HCT116 (cell line): ENCODE measurements around the gene SPPL2B. TPM values are rescaled to one million over a fixed set of nuclear protein-coding genes. Genes with fewer than 3 reads are reported as not detected.

ENCODE experiments used
- ATAC-seq: fragments of 200-7000 bp; cut with Tn5 transposase; 2 replicates; pipeline ENCODE4 v1.9.1; 2020; ENCODE audit warnings: mild to moderate bottlenecking, moderate library complexity
- Bru-seq: library from RNA; stranded (reverse); fragments of 400-500 nt; gene quantifications from one replicate; lab custom pipeline; 2021; lab: Mats Ljungman, UMichigan
- BruChase-seq, 2 experiments: library from RNA; stranded (reverse); fragments of 400-500 nt; gene quantifications; one replicate each; lab custom pipeline; 2021; lab: Mats Ljungman, UMichigan
- BruUV-seq: library from RNA; stranded (reverse); fragments of 400-500 nt; replicated peaks from 2 replicates; lab custom pipeline; 2021; lab: Mats Ljungman, UMichigan
- CTCF ChIA-PET: fragments of 300-600 bp; sonication (Branson Sonifier 250); formaldehyde crosslinking; loops from one replicate; lab custom pipeline; 2021; ENCODE audit warnings: antibody characterized with exemption; lab: Charles Lee
- POLR2A ChIA-PET: fragments of 300-600, 350-600 bp; sonication (Branson Sonifier 250); formaldehyde crosslinking; loops from one replicate; lab custom pipeline; 2021; ENCODE audit warnings: antibody characterized with exemption; lab: Charles Lee
- RAD21 ChIA-PET, 2 experiments: fragments of 300-600 bp; sonication (Branson Sonifier 250); formaldehyde crosslinking; loops; one replicate each; lab custom pipeline; 2023; ENCODE audit warnings: low total read pairs in 2 of 2; ENCODE audit not compliant: uncharacterized antibody in 2 of 2, unreplicated experiment in 2 of 2, low non-redundant PET in 1 of 2; lab: Charles Lee
- DNase-seq: peaks from one replicate; pipeline ENCODE4 v3.0.0-alpha.2; 2010; ENCODE audit warnings: low read depth, low spot score
- H2AFZ ChIP-seq: fragments of 200-600 bp; shearing (Covaris generic), sonication (generic); 2 replicates; pipeline ENCODE4 v1.6.1; 2017; ENCODE audit warnings: low read depth, mixed run types, mixed read lengths, antibody characterized with exemption, low read length; ENCODE audit not compliant: poor library complexity, severe bottlenecking
- H3K27ac ChIP-seq: 2 replicates; pipeline ENCODE4 v1.5.1; 2012; ENCODE audit warnings: low read depth, low read length
- H3K27me3 ChIP-seq: fragments of 200-600 bp; sonication (generic); 2 replicates; pipeline ENCODE4 v1.6.1; 2016; ENCODE audit warnings: mixed run types, low read length, mixed read lengths; ENCODE audit not compliant: insufficient read depth
- H3K36me3 ChIP-seq, 2 experiments: fragments of 200-500 bp in 1 of 2; fragments of 200-600 bp in 1 of 2; sonication (Bioruptor generic) in 1 of 2; sonication (generic) in 1 of 2; 2 replicates each; pipeline versions ENCODE4 v1.5.1 to v1.6.1; 2014 to 2016; ENCODE audit warnings: low read length in 2 of 2, inconsistent platforms in 1 of 2, mixed read lengths in 1 of 2, mixed run types in 1 of 2; ENCODE audit not compliant: insufficient read depth in 2 of 2, control insufficient read depth in 1 of 2
- H3K4me1 ChIP-seq, 2 experiments: fragments of 200-600 bp in 1 of 2; sonication (generic) in 1 of 2; 2 replicates each; pipeline versions ENCODE4 v1.5.1 to v1.6.1; 2012 to 2017; ENCODE audit warnings: low read length in 2 of 2, inconsistent platforms in 1 of 2, mild to moderate bottlenecking in 1 of 2, mixed read lengths in 1 of 2, mixed run types in 1 of 2, moderate library complexity in 1 of 2; ENCODE audit not compliant: insufficient read depth in 2 of 2, control insufficient read depth in 1 of 2
- H3K4me2 ChIP-seq: fragments of 200-600 bp; sonication (generic); 2 replicates; pipeline ENCODE4 v1.6.1; 2017; ENCODE audit warnings: mixed run types, low read length, mixed read lengths
- H3K4me3 ChIP-seq, 2 experiments: fragments of 200-600 bp in 1 of 2; sonication (generic) in 1 of 2; replicated peaks in 1 of 2; 2 replicates each; pipeline ENCODE4 v1.5.1; 2011 to 2016; ENCODE audit warnings: low read length in 2 of 2, control low read depth in 1 of 2, low read depth in 1 of 2, mild to moderate bottlenecking in 1 of 2, mixed read lengths in 1 of 2, mixed run types in 1 of 2
- H3K79me2 ChIP-seq: fragments of 200-600 bp; sonication (generic); 2 replicates; pipeline ENCODE4 v1.6.1; 2017; ENCODE audit warnings: mild to moderate bottlenecking, mixed run types, low read length, moderate library complexity, mixed read lengths; ENCODE audit not compliant: insufficient read depth
- H3K9ac ChIP-seq: fragments of 200-600 bp; sonication (generic); 2 replicates; pipeline ENCODE4 v1.6.1; 2016; ENCODE audit warnings: low read length, mixed read lengths
- H3K9me2 ChIP-seq: fragments of 200-600 bp; sonication (generic), shearing (Covaris generic); 2 replicates; pipeline ENCODE4 v1.6.1; 2017; ENCODE audit warnings: mixed run types, mild to moderate bottlenecking, moderate library complexity; ENCODE audit not compliant: insufficient read depth
- H3K9me3 ChIP-seq, 2 experiments: fragments of 200-500 bp in 1 of 2; fragments of 200-600 bp in 1 of 2; sonication (Bioruptor generic) in 1 of 2; sonication (generic) in 1 of 2; 2 replicates each; pipeline ENCODE4 v1.6.1; 2014 to 2017; ENCODE audit warnings: low read length in 2 of 2, mixed read lengths in 2 of 2, inconsistent platforms in 1 of 2, low read depth in 1 of 2, mild to moderate bottlenecking in 1 of 2, mixed run types in 1 of 2, moderate library complexity in 1 of 2; ENCODE audit not compliant: control insufficient read depth in 1 of 2, insufficient read depth in 1 of 2
- H4K20me1 ChIP-seq: fragments of 200-600 bp; sonication (generic), shearing (Covaris generic); 2 replicates; pipeline ENCODE4 v1.6.1; 2017; ENCODE audit warnings: mixed run types, mild to moderate bottlenecking, moderate library complexity; ENCODE audit not compliant: insufficient read depth
- CBX3 ChIP-seq: IDR thresholded peaks from 2 replicates; pipeline ENCODE4 v1.6.1; 2012; ENCODE audit warnings: low read depth
- CEBPB ChIP-seq: IDR thresholded peaks from 2 replicates; pipeline ENCODE4 v1.6.1; 2012; ENCODE audit warnings: low read depth
- EGR1 ChIP-seq: IDR thresholded peaks from 2 replicates; pipeline ENCODE4 v1.6.1; 2012; ENCODE audit warnings: low read depth
- EZH2 ChIP-seq: fragments of 200-600 bp; sonication (generic); IDR thresholded peaks from 2 replicates; pipeline ENCODE4 v1.6.1; 2017; ENCODE audit warnings: antibody characterized with exemption, mixed run types
- POLR2A ChIP-seq: IDR thresholded peaks from 2 replicates; pipeline ENCODE4 v1.7.0; 2011; ENCODE audit warnings: borderline replicate concordance; ENCODE audit not compliant: insufficient read depth, insufficient read length; ENCODE audit errors: extremely low read depth
- POLR2AphosphoS5 ChIP-seq: IDR thresholded peaks from 2 replicates; pipeline ENCODE4 v1.6.1; 2011; ENCODE audit warnings: mild to moderate bottlenecking, low read depth, low read length, moderate library complexity
- RAD21 ChIP-seq: IDR thresholded peaks from 2 replicates; pipeline ENCODE4 v1.6.1; 2012; ENCODE audit warnings: low read depth, mild to moderate bottlenecking
- SIN3A ChIP-seq: IDR thresholded peaks from 2 replicates; pipeline ENCODE4 v1.6.1; 2012; ENCODE audit warnings: low read depth
- SP1 ChIP-seq: IDR thresholded peaks from 2 replicates; pipeline ENCODE4 v1.6.1; 2012; ENCODE audit warnings: low read depth
- TCF7L2 ChIP-seq: IDR thresholded peaks from 2 replicates; pipeline ENCODE4 v1.7.0; 2011; ENCODE audit warnings: borderline replicate concordance, inconsistent platforms; ENCODE audit not compliant: insufficient read depth, insufficient read length; ENCODE audit errors: extremely low read depth
- YY1 ChIP-seq: IDR thresholded peaks from 2 replicates; pipeline ENCODE4 v1.6.1; 2011; ENCODE audit warnings: low read length, low read depth, moderate library complexity, mild to moderate bottlenecking; ENCODE audit not compliant: insufficient replicate concordance; ENCODE audit errors: extremely low read depth
- ZFX ChIP-seq: fragments of 450-650 bp; IDR thresholded peaks from 2 replicates; pipeline ENCODE4 v1.6.1; 2017
- ZNF274 ChIP-seq: fragments of 200-500 bp; sonication (Bioruptor generic); IDR thresholded peaks from 2 replicates; pipeline ENCODE4 v1.6.1; 2014; ENCODE audit warnings: mild to moderate bottlenecking, low read depth, low read length, inconsistent platforms
- intact Hi-C: fragments of 100-400 bp; cut with micrococcal nuclease; formaldehyde crosslinking; loops from 2 replicates; pipeline ENCODE4 v1.10.0; 2022
- long read RNA-seq: library from polyadenylated mRNA; unstranded; transcript quantifications from one replicate; pipeline ENCODE4 v2.0.0, GENCODE V29; 2021; ENCODE audit not compliant: unreplicated experiment
- polyA plus RNA-seq: library from polyadenylated mRNA; unstranded; fragments of >200 nt; gene quantifications from 2 replicates; pipeline ENCODE4 v1.2.1, GENCODE V29; 2012; ENCODE audit warnings: missing spikeins
- total RNA-seq: library from RNA; stranded (reverse); gene quantifications from one replicate; pipeline ENCODE4 v1.2.1, GENCODE V29; 2021; ENCODE audit not compliant: unreplicated experiment
- TF ChIP-seq, protein P1 (sequence below): IDR thresholded peaks from 2 replicates; pipeline ENCODE4 v1.6.1; 2012
- TF ChIP-seq, protein P2 (sequence below): IDR thresholded peaks from 2 replicates; pipeline ENCODE4 v1.6.1; 2012; ENCODE audit warnings: low read depth

Gene SPPL2B, protein sequence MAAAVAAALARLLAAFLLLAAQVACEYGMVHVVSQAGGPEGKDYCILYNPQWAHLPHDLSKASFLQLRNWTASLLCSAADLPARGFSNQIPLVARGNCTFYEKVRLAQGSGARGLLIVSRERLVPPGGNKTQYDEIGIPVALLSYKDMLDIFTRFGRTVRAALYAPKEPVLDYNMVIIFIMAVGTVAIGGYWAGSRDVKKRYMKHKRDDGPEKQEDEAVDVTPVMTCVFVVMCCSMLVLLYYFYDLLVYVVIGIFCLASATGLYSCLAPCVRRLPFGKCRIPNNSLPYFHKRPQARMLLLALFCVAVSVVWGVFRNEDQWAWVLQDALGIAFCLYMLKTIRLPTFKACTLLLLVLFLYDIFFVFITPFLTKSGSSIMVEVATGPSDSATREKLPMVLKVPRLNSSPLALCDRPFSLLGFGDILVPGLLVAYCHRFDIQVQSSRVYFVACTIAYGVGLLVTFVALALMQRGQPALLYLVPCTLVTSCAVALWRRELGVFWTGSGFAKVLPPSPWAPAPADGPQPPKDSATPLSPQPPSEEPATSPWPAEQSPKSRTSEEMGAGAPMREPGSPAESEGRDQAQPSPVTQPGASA
- total RNA-seq (83.1 TPM), Bru-seq, nascent RNA (percentile 56 among the genes with signal in this experiment), BruChase-seq, experiment 1, labeled RNA remaining after a 6-hour chase (percentile 79 among the genes with signal in this experiment), BruChase-seq, experiment 2, labeled RNA remaining after a 2-hour chase (percentile 72 among the genes with signal in this experiment)
- 45.3 and 58.9 TPM in 2 replicates for polyA plus RNA-seq
- long read RNA-seq, partial matches to known transcripts, result 45 of 71 reads
- long read RNA-seq, other reads (novel, unspliced or antisense), result 21 of 71 reads

DNA sequence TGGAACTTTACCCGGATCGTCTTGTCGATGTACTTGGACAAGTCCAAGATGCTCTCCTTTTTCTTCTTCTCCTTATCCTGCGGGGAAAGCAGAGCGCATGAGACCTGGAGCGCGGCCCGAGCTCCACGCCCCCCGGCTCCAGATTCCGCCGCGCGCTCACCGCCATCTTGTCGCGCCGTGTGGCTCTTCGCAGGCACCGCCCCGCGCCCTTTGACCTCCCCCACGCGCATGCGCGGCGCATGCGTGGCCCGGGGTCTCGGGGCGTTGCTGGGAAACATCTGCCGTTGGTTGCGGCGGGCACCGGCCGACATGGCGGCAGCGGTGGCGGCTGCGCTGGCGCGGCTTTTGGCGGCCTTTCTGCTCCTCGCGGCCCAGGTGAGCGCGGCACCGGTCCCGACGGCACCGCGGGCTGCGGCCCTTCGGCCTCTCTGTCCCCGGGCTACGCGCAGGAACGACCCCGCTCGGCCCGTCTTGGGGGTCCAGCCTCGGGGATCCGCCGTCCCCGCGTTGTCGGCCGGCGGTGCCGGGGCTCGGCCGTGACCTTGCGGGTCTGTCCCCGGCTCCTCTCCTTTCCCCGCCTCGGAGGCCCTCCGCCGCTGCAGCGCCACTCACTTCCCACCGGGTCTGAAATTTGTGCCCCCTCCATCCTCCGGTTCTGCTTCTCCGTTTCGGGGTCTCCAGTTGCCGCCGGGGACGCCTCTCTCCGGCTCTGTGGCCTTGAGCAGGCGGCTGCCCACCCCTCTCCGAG lies at the start of gene SPPL2B, which contains the start of gene LSM7:
Gene SPPL2B (plus strand): TSS at position 284 of the 748 bp plus-strand sequence. CDS start 26 bp downstream, at position 310.
Gene LSM7 (minus strand): TSS at position 186 of the 748 bp plus-strand sequence. CDS start 20 bp downstream, at position 166.
- H3K4me1 ChIP-seq, result peaks cover 19 to 28% of the 10 kb centered on the region in 2 experiments
- H3K36me3 ChIP-seq, result peaks cover 5 to 6% of the 10 kb centered on the region in 2 experiments; a peak in 2 of 4 replicates
- ATAC-seq (peak; percentile 77), DNase-seq (peak; percentile 63)
- ChIA-PET CTCF (interaction anchor here (0.7 to 1.2 kb wide), 2 partner anchors 56 to 309 kb away, joined by 3 to 4 read pairs; no protein-coding TSS in a partner anchor), RAD21 (interaction anchor here in 1 of 2 experiments (0.6 to 1.3 kb wide), 3 partner anchors 54 to 283 kb away, joined by 4 read pairs; no protein-coding TSS in a partner anchor), POLR2A (interaction anchor here (0.7 to 1.3 kb wide), 3 partner anchors 57 to 174 kb away, joined by 3 to 4 read pairs (median 3); partner anchors contain the start of gene GADD45B)
- peak within 1 kb of the TSS; percentile 87 for H3K4me2 ChIP-seq
- no TSS peak for BruUV-seq
- H2AFZ ChIP-seq, result no peak within 1 kb of the TSS
- no peaks in the 10 kb centered on the region for H4K20me1 ChIP-seq
- intact Hi-C loops, result loop anchor here (5.0 kb wide), 1 partner anchor 64 kb away; no protein-coding TSS in a partner anchor
- peak within 1 kb of the TSS; percentile 96 for H3K4me3 ChIP-seq
- peak within 1 kb of the TSS; percentile 98 for H3K27ac ChIP-seq
- H3K9me2 ChIP-seq, result no peaks in the 10 kb centered on the region
- H3K9me3 ChIP-seq, result no peaks in the 10 kb centered on the region
- H3K27me3 ChIP-seq, result no peaks in the 10 kb centered on the region
- H3K79me2 ChIP-seq, result peaks cover 80% of the 10 kb centered on the region
- TF ChIP-seq SIN3A (peak; percentile 57), CEBPB (no peak), EGR1 (no peak; the same call in 1 of the 2 replicates), TCF7L2 (no peak), CBX3 (no peak), POLR2AphosphoS5 (peak; percentile 89), ZNF274 (no peak), ZFX (peak; percentile 72; the same call in 1 of the 2 replicates), RAD21 (no peak), YY1 (peak; percentile 95), EZH2 (no peak), SP1 (peak; percentile 57), POLR2A (peak; percentile 70)
- TF ChIP-seq, protein P1, sequence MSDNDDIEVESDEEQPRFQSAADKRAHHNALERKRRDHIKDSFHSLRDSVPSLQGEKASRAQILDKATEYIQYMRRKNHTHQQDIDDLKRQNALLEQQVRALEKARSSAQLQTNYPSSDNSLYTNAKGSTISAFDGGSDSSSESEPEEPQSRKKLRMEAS, result peak; percentile 76
- TF ChIP-seq, protein P2, sequence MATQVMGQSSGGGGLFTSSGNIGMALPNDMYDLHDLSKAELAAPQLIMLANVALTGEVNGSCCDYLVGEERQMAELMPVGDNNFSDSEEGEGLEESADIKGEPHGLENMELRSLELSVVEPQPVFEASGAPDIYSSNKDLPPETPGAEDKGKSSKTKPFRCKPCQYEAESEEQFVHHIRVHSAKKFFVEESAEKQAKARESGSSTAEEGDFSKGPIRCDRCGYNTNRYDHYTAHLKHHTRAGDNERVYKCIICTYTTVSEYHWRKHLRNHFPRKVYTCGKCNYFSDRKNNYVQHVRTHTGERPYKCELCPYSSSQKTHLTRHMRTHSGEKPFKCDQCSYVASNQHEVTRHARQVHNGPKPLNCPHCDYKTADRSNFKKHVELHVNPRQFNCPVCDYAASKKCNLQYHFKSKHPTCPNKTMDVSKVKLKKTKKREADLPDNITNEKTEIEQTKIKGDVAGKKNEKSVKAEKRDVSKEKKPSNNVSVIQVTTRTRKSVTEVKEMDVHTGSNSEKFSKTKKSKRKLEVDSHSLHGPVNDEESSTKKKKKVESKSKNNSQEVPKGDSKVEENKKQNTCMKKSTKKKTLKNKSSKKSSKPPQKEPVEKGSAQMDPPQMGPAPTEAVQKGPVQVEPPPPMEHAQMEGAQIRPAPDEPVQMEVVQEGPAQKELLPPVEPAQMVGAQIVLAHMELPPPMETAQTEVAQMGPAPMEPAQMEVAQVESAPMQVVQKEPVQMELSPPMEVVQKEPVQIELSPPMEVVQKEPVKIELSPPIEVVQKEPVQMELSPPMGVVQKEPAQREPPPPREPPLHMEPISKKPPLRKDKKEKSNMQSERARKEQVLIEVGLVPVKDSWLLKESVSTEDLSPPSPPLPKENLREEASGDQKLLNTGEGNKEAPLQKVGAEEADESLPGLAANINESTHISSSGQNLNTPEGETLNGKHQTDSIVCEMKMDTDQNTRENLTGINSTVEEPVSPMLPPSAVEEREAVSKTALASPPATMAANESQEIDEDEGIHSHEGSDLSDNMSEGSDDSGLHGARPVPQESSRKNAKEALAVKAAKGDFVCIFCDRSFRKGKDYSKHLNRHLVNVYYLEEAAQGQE, result no peak
- peak within 1 kb of the TSS; percentile 96 for H3K9ac ChIP-seq
